ENCODE results near the gene STOML3. TPM values are rescaled to one million over a fixed set of nuclear protein-coding genes. Genes with fewer than 3 reads are reported as not detected.
A peak's percentile ranks its signal among the peaks of the same experiment; 100 is the strongest.

Gene STOML3
- total RNA-seq, 2 donors from 2014 or later = not detected

DNA sequence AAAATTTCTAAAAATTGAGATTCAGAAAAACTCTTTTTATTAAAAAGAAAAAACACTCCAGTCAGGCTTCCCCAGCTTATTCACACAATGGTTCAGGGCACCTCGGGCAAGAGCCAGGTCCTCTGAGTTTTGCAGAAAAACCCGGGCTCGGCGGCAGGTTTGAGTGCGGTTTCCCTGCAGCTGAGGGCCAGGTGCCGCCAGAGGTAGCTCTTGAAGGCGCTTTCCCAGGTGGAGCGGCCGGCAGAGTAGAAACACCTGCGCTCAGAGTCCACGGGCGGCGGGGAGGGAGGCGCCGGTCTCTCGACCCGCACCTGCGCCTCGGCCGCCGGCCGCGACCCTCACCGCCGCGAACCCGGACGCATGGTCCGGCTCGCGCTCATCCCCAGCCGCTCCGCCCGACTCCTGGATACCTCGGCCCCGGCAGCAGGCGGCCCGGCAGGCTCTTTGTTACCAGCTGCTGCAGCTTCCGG, 46.8 kb upstream of the STOML3 start:
- no peak for ATAC-seq (ENCODE audit: insufficient number of reproducible peaks, low FRiP score, low read depth)
- H3K27ac ChIP-seq = peak overlapping the region; percentile 76 to 88
- TF ChIP-seq CTCF (IDR thresholded peaks at IDR 0.05) = no peak

GRCh38 chr13:39036212-39036611, 45.6 kb upstream of the STOML3 start:
- no peak for TF ChIP-seq CTCF (IDR thresholded peaks at IDR 0.05)
- Histone ChIP-seq H3K9me3 (no peaks in the 10 kb centered on the region), H3K27ac (no peak overlapping the region), H3K4me1 (ENCODE audit: control insufficient read depth in 1 of 2, low read depth in 2 of 2) (peaks cover 34 to 51% of the 10 kb centered on the region in 2 donors), H3K4me3 (peak overlapping the region; percentile 82), H3K36me3 (no peaks in the 10 kb centered on the region), H3K27me3 (replicated peaks; ENCODE audit: insufficient read depth) (no peaks in the 10 kb centered on the region)
- no peak for DNase-seq (ENCODE audit: low spot score)
- no peak for ATAC-seq (ENCODE audit: insufficient number of reproducible peaks, low FRiP score, low read depth)

More for the DNA sequence above, 46.8 kb upstream of the STOML3 start:
- H3K4me1 ChIP-seq (ENCODE audit: control insufficient read depth in 1 of 2, low read depth in 2 of 2) = peaks cover 34 to 55% of the 10 kb centered on the region in 2 donors
- DNase-seq (ENCODE audit: low spot score) = no peak
- H3K9me3 ChIP-seq = no peaks in the 10 kb centered on the region
- H3K4me3 ChIP-seq = peak overlapping the region; percentile 82
- H3K27me3 ChIP-seq (replicated peaks; ENCODE audit: insufficient read depth) = no peaks in the 10 kb centered on the region
- H3K36me3 ChIP-seq = no peaks in the 10 kb centered on the region

GRCh38 chr13:39035799-39036198, 45.2 kb upstream of the STOML3 start:
- peaks cover 31 to 49% of the 10 kb centered on the region in 2 donors for H3K4me1 ChIP-seq (ENCODE audit: control insufficient read depth in 1 of 2, low read depth in 2 of 2)
- no peak overlapping the region for H3K27ac ChIP-seq
- ATAC-seq (ENCODE audit: insufficient number of reproducible peaks, low FRiP score, low read depth) (no peak), DNase-seq (ENCODE audit: low spot score) (no peak)
- H3K36me3 ChIP-seq = no peaks in the 10 kb centered on the region
- H3K27me3 ChIP-seq (replicated peaks; ENCODE audit: insufficient read depth) = no peaks in the 10 kb centered on the region
- TF ChIP-seq CTCF (IDR thresholded peaks at IDR 0.05) = no peak
- H3K4me3 ChIP-seq = peak overlapping the region; percentile 82
- no peaks in the 10 kb centered on the region for H3K9me3 ChIP-seq

GRCh38 chr13:39035204-39035603, 44.6 kb upstream of the STOML3 start:
- H3K36me3 ChIP-seq = no peaks in the 10 kb centered on the region
- TF ChIP-seq CTCF (IDR thresholded peaks at IDR 0.05) = no peak
- H3K27ac ChIP-seq = no peak overlapping the region
- peak overlapping the region; percentile 82 for H3K4me3 ChIP-seq
- no peaks in the 10 kb centered on the region for H3K27me3 ChIP-seq (replicated peaks; ENCODE audit: insufficient read depth)
- ATAC-seq (ENCODE audit: insufficient number of reproducible peaks, low FRiP score, low read depth) = no peak
- no peak for DNase-seq (ENCODE audit: low spot score)
- H3K4me1 ChIP-seq (ENCODE audit: control insufficient read depth in 1 of 2, low read depth in 2 of 2) = peaks cover 25 to 43% of the 10 kb centered on the region in 2 donors
- H3K9me3 ChIP-seq = no peaks in the 10 kb centered on the region

GRCh38 chr13:39034085-39034484, 43.5 kb upstream of the STOML3 start:
- Histone ChIP-seq H3K4me3 (no peak overlapping the region), H3K4me1 (ENCODE audit: control insufficient read depth in 1 of 2, low read depth in 2 of 2) (peaks cover 17 to 34% of the 10 kb centered on the region in 2 donors), H3K27ac (no peak overlapping the region), H3K36me3 (no peaks in the 10 kb centered on the region), H3K27me3 (replicated peaks; ENCODE audit: insufficient read depth) (no peaks in the 10 kb centered on the region), H3K9me3 (no peaks in the 10 kb centered on the region)
- TF ChIP-seq CTCF (IDR thresholded peaks at IDR 0.05) = no peak
- no peak for ATAC-seq (ENCODE audit: insufficient number of reproducible peaks, low FRiP score, low read depth)
- DNase-seq (ENCODE audit: low spot score) = no peak

Data from thoracic aorta (tissue), 2 donors.